IPS-18a (cell line): Measurements from ENCODE around the gene BBOX1.

ENCODE experiments used
- H3K27ac ChIP-seq: one replicate; pipeline ENCODE4 v1.5.1; 2013; ENCODE audit warnings: low read length
- H3K27me3 ChIP-seq: one replicate; pipeline ENCODE4 v1.6.1; 2013; ENCODE audit warnings: mild to moderate bottlenecking, low read length; ENCODE audit not compliant: control insufficient read depth, insufficient read depth
- H3K36me3 ChIP-seq: one replicate; pipeline ENCODE4 v1.6.1; 2013; ENCODE audit warnings: low read depth, low read length; ENCODE audit not compliant: control insufficient read depth
- H3K4me1 ChIP-seq: one replicate; pipeline ENCODE4 v1.6.1; 2013; ENCODE audit warnings: low read depth, low read length; ENCODE audit not compliant: control insufficient read depth
- H3K4me3 ChIP-seq: one replicate; pipeline ENCODE4 v1.5.1; 2013; ENCODE audit warnings: low read length
- H3K9ac ChIP-seq: one replicate; pipeline ENCODE4 v1.6.1; 2013; ENCODE audit warnings: mild to moderate bottlenecking, low read length, moderate library complexity
- H3K9me3 ChIP-seq: one replicate; pipeline ENCODE4 v1.6.1; 2013; ENCODE audit warnings: low read depth, low read length; ENCODE audit not compliant: control insufficient read depth

BBOX1 gene

GRCh38 chr11:27008811-27009535, 31.6 kb upstream of the BBOX1 start:
- no peaks in the 10 kb centered on the region for H3K36me3 ChIP-seq
- H3K27me3 ChIP-seq, result no peaks in the 10 kb centered on the region
- no peak overlapping the region for H3K4me3 ChIP-seq
- no peak overlapping the region for H3K9ac ChIP-seq
- no peak overlapping the region for H3K27ac ChIP-seq
- no peaks in the 10 kb centered on the region for H3K4me1 ChIP-seq
- H3K9me3 ChIP-seq, result no peaks in the 10 kb centered on the region

GRCh38 chr11:27011560-27012233, 28.9 kb upstream of the BBOX1 start:
- no peaks in the 10 kb centered on the region for H3K27me3 ChIP-seq
- H3K4me1 ChIP-seq, result no peaks in the 10 kb centered on the region
- no peak overlapping the region for H3K4me3 ChIP-seq
- H3K9ac ChIP-seq, result no peak overlapping the region
- no peak overlapping the region for H3K27ac ChIP-seq
- H3K9me3 ChIP-seq, result no peaks in the 10 kb centered on the region
- H3K36me3 ChIP-seq, result no peaks in the 10 kb centered on the region

- Histone ChIP-seq H3K27ac (no peak overlapping the region), H3K9me3 (no peaks in the 10 kb centered on the region), H3K27me3 (no peaks in the 10 kb centered on the region), H3K36me3 (no peaks in the 10 kb centered on the region), H3K9ac (no peak overlapping the region), H3K4me3 (no peak overlapping the region), H3K4me1 (no peaks in the 10 kb centered on the region)
Observed at GRCh38 chr11:27012234-27012921, 28.2 kb upstream of the BBOX1 start.

GRCh38 chr11:27013781-27014361, 26.7 kb upstream of the BBOX1 start:
- Histone ChIP-seq H3K36me3 (no peaks in the 10 kb centered on the region), H3K27ac (no peak overlapping the region), H3K9ac (no peak overlapping the region), H3K4me3 (no peak overlapping the region), H3K9me3 (no peaks in the 10 kb centered on the region), H3K27me3 (no peaks in the 10 kb centered on the region), H3K4me1 (no peaks in the 10 kb centered on the region)

GRCh38 chr11:27018902-27019529, 21.6 kb upstream of the BBOX1 start:
- Histone ChIP-seq H3K9ac (no peak overlapping the region), H3K9me3 (no peaks in the 10 kb centered on the region), H3K4me1 (no peaks in the 10 kb centered on the region), H3K27ac (no peak overlapping the region), H3K27me3 (no peaks in the 10 kb centered on the region), H3K4me3 (no peak overlapping the region), H3K36me3 (no peaks in the 10 kb centered on the region)

GRCh38 chr11:27020751-27021150, 19.9 kb upstream of the BBOX1 start:
- Histone ChIP-seq H3K4me3 (no peak overlapping the region), H3K9me3 (no peaks in the 10 kb centered on the region), H3K4me1 (no peaks in the 10 kb centered on the region), H3K27me3 (no peaks in the 10 kb centered on the region), H3K27ac (no peak overlapping the region), H3K9ac (no peak overlapping the region), H3K36me3 (no peaks in the 10 kb centered on the region)

GRCh38 chr11:27022659-27023251, 17.9 kb upstream of the BBOX1 start:
- no peaks in the 10 kb centered on the region for H3K27me3 ChIP-seq

GRCh38 chr11:27024865-27025264, 15.8 kb upstream of the BBOX1 start:
- no peaks in the 10 kb centered on the region for H3K9me3 ChIP-seq
- H3K27me3 ChIP-seq, result no peaks in the 10 kb centered on the region
- no peaks in the 10 kb centered on the region for H3K4me1 ChIP-seq
- no peak overlapping the region for H3K27ac ChIP-seq
- H3K9ac ChIP-seq, result no peak overlapping the region
- no peak overlapping the region for H3K4me3 ChIP-seq
- no peaks in the 10 kb centered on the region for H3K36me3 ChIP-seq

More at GRCh38 chr11:27022659-27023251, 17.9 kb upstream of the BBOX1 start:
- Histone ChIP-seq H3K4me1 (no peaks in the 10 kb centered on the region), H3K27ac (no peak overlapping the region), H3K9ac (no peak overlapping the region), H3K36me3 (no peaks in the 10 kb centered on the region), H3K4me3 (no peak overlapping the region), H3K9me3 (no peaks in the 10 kb centered on the region)

GRCh38 chr11:27025312-27025955, 15.2 kb upstream of the BBOX1 start:
- H3K4me1 ChIP-seq, result no peaks in the 10 kb centered on the region
- H3K9ac ChIP-seq, result no peak overlapping the region
- no peaks in the 10 kb centered on the region for H3K36me3 ChIP-seq
- no peak overlapping the region for H3K27ac ChIP-seq
- no peaks in the 10 kb centered on the region for H3K27me3 ChIP-seq
- H3K9me3 ChIP-seq, result no peaks in the 10 kb centered on the region
- no peak overlapping the region for H3K4me3 ChIP-seq

GRCh38 chr11:27025957-27026733, 14.5 kb upstream of the BBOX1 start:
- H3K4me3 ChIP-seq, result no peak overlapping the region
- H3K27ac ChIP-seq, result no peak overlapping the region
- no peaks in the 10 kb centered on the region for H3K9me3 ChIP-seq
- H3K9ac ChIP-seq, result no peak overlapping the region
- no peaks in the 10 kb centered on the region for H3K27me3 ChIP-seq
- no peaks in the 10 kb centered on the region for H3K36me3 ChIP-seq
- no peaks in the 10 kb centered on the region for H3K4me1 ChIP-seq
